GM19452 (cell line): ENCODE measurements around the gene GAREM1.
"Not testable (repeated sequence)": the region's sequence is repeated elsewhere in the genome, so short reads cannot be mapped to it uniquely, and the experiment has no call there.

ENCODE experiments used
- ATAC-seq: cut with Tn5 transposase; IDR thresholded peaks from one replicate; pipeline ENCODE4 v1.9.1; 2021; ENCODE audit not compliant: unreplicated experiment

Gene GAREM1

GRCh38 chr18:32297579-32298170 is 173.0 kb downstream of the GAREM1 start:
- no peak for ATAC-seq

GRCh38 chr18:32296851-32297250 is 173.8 kb downstream of the GAREM1 start:
- ATAC-seq, result no peak

DNA sequence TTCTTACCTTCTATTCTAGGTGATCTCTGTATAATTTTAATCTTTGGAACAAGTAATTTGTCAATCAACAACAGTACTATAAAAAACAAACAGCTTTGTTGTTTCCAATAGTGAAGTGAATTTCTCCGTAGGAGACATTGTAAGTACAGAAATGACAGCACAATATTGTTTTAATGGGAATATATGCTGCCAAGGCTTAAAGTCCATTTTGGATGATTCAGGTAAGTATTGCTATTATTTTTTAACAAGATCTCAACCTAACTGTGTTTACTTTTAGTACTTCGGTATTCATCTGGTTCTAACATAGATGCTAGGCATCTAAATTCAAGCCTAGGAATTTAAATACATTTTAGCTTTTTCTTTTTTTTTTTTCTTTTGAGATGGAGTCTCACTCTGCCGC is 175.1 kb downstream of the GAREM1 start:
- ATAC-seq, result no peak

- ATAC-seq, result no peak
Observed at GRCh38 chr18:32293107-32293506, 177.6 kb downstream of the GAREM1 start.

- ATAC-seq, result not testable (repeated sequence)
Observed at GRCh38 chr18:32291623-32292022, 179.1 kb downstream of the GAREM1 start.

DNA sequence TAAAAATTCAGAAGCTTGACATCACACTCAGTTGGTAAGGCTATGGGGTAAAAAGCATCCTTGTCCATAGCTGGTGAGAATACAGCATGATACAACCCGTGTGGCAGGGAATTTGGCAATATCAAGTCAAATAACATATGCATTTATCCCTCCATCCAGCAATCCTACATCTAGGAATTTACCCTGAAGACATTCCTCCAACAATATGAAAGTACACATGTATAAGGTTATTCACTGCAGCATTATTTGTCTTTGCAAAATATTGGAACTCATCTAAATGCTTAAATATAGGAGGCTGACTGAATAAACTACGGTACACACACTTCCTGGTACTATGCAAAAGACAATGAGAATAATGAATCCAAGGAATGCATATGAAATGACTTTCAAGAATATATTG is 179.9 kb downstream of the GAREM1 start:
- no peak for ATAC-seq

DNA sequence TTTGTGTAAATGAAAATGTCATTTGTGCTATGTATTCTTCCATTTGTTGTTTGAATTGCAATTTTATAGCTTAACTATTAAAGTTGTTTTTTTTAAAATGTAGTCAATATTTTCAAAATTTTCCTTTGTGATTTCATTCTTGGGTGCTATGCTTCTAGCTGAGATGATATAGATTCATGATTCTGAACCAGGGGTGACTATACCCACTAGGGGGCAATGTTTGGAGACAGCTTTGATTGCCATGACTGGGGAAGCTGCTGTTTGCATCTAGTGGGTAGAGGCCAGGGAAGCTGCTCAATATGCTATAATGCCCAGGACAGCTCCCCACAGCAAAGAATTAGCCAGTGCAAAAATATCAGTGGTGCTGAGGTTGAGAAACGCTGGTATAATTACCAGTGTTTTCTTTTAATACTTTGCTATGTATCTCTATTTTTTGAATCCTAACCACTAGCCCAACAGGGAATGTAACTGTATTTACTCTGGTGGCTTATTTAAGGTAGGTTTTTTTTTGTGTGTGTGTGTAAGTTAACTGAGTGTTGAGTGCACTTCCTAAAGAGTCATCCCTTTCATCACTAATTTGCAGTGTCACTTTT is 181.1 kb downstream of the GAREM1 start:
- ATAC-seq, result peak; percentile 80

GRCh38 chr18:32287873-32288272 is 182.8 kb downstream of the GAREM1 start:
- ATAC-seq, result no peak

- no peak for ATAC-seq
Observed at GRCh38 chr18:32287249-32287648, 183.4 kb downstream of the GAREM1 start.

DNA sequence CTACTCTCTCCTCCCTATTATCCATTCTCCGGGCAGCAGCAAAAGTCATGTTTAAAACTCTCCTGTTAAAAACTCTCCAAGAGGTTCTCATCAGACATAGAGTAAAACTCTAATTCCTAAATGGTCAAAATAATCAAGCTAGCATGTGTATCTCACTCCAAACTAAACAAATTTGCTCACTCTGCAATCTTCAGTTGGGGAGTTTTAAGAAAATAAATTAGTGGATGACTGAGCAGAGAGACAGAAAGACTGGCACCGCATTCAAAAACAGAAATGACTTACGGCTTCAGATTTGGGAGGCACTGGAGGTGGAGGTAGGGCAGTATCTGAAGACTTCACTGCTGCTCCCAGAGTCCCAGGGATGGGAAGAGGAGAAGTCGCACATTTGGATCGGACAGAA is 183.9 kb downstream of the GAREM1 start:
- ATAC-seq, result no peak

DNA sequence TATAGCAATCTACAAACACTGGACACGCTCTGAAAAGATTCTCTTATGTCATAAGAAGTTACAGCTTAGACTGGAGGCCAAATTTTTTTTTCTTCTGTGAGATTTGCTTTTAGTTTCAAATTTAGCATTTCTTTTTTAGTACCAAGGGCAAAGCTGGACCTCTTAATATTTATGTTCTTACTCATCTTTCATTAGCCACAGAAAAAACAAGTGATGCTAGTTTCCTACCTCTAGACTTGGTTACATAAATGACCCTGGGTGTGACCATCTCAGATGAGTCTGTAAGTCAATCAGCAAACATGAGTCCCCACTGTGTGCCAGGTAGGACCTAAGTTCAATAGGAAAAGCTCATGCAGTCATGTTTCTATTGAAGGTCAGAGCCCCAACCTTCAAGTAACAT is 186.4 kb downstream of the GAREM1 start:
- no peak for ATAC-seq

DNA sequence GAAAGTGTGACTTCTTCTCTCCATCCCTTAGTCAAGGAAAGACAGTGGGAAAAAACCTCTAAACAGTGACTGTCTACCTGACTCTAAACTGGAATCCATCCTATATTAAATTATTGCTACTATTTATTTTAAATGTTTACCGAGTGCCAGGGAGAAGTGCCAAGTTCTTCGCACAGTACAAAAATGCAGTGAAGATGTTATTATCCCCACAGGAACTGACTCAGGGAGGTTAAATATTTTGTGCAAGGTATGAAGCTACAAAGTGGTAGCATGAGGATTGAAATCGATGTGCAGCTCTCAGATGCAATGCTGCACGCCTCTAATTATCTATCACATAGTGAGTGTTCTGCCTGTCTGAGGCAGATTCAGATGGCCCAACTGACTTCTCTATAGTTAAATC is 189.8 kb downstream of the GAREM1 start:
- no peak for ATAC-seq

GRCh38 chr18:32280188-32280783 is 190.4 kb downstream of the GAREM1 start:
- no peak for ATAC-seq

DNA sequence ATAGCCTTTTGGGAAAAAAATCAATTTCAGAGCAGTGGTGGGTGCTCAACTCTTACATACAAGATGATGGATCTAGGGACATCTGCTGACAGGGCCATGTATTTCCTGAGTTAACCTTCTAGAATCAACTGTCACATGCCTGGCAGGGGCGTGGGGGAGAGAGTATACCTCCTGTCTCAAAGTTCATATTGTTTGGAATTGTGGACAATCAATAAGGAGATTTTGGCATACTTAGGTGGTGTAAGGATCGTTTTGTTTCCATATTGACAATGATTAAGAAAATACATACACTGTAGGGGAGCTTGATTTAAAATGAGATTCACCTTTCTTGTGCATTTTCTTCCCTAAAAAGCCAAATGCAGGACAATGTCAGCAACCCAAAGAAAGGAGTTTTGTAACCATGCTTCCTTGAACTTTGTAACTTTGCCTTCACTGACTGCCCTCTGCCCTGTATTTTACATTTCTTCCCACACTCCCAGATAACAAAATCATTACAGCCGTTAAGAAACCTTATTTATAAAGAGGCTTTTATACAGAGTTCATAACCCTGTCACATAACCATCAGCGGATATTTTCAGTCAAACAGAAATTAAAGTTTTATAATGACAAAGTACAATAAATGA is 192.4 kb downstream of the GAREM1 start:
- ATAC-seq, result no peak

GRCh38 chr18:32277549-32277948 is 193.1 kb downstream of the GAREM1 start:
- ATAC-seq, result no peak

GRCh38 chr18:32276906-32277305 is 193.8 kb downstream of the GAREM1 start:
- ATAC-seq, result no peak

GRCh38 chr18:32276256-32276655 is 194.4 kb downstream of the GAREM1 start:
- ATAC-seq, result no peak

DNA sequence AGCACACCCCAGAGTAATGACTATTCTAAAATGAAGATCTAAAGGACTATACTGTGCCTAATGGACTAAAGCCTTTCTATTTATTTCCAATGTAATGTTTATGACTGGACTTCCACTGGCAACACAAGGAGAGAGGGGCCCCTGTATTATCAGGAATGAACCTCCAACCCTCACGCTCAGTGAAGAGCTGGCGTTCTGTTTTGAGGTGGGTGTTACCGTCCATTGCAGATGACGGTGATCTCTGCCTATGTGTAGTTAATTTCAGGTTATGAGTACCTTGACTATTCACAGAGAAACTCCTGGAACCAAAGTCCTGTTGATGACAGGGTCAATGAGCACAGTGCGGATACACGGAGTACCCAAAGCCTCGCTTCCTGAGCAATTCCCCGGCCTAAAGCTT is 195.5 kb downstream of the GAREM1 start:
- ATAC-seq, result no peak

- no peak for ATAC-seq
Observed at GRCh38 chr18:32274307-32274706, 196.4 kb downstream of the GAREM1 start.

GRCh38 chr18:32271672-32272208 is 198.9 kb downstream of the GAREM1 start:
- ATAC-seq, result no peak

GRCh38 chr18:32270341-32270740 is 200.3 kb downstream of the GAREM1 start:
- ATAC-seq, result no peak

DNA sequence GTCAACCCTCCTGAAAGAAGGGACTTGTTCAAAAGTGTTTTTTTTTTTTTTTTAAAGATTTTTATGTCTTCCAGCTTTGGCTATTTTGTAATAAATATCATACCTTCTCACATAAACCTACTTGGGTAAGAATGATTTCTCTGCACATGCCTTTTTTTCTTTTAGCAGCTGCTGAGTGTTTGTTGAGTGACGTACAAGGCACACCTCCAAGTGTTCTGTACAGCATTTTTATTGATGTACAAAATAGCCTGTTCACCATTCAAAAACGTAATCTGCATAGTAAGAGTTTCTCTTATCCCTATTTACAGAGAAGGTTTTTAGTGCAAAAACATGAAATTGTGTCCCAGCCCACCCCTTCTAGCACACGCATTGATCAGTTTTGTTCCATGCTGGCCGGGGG is 203.2 kb downstream of the GAREM1 start:
- no peak for ATAC-seq
